Erythroblast (primary cell): Measurements from ENCODE around the gene SERPINB13.

ENCODE experiments used
- GATA1 ChIP-seq: IDR thresholded peaks from 2 replicates; pipeline ENCODE4 v1.6.1; 2011; ENCODE audit warnings: low read depth, mild to moderate bottlenecking, control low read depth, low read length, moderate library complexity
- POLR2A ChIP-seq: IDR thresholded peaks from 2 replicates; pipeline ENCODE4 v1.6.1; 2011; ENCODE audit warnings: mild to moderate bottlenecking, low read length

DNA sequence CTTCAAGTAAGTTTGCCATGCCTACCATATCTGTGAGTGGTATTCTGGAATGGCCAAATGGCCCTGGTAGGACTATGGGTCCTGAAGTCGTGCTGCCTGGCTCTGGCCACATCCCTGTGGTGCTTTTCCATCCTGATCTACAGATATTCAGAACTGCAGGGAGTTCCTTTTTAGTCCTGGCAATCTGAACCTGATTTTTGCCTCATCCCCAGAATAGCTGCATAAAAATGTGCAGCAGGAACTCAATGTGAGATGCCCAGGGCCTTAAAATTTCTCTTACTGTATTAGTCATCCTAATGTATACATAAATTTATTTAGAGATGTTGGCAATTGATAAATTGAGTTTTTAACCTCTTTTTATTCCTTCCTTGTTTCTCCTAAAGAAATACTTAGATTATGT is 5.3 kb downstream of the SERPINB13 start:
- TF ChIP-seq POLR2A = no peak
- TF ChIP-seq GATA1 = no peak
